K562 (cell line): ENCODE measurements around the gene CRYZL1. TPM values are rescaled to one million over a fixed set of nuclear protein-coding genes. Genes with fewer than 3 reads are reported as not detected.

Source experiments
- ARNT ChIP-seq, 2 experiments: fragments of 450-650 bp; IDR thresholded peaks; 2 replicates each; pipeline ENCODE4 v1.6.1; 2016; ENCODE audit warnings: mild to moderate bottlenecking in 1 of 2
- EP300 ChIP-seq: IDR thresholded peaks from 2 replicates; pipeline ENCODE4 v1.6.1; 2012; ENCODE audit warnings: low read length, improper control_type of control experiment
- ETV1 ChIP-seq: fragments of 450-650 bp; conservative IDR thresholded peaks from 2 replicates; pipeline ENCODE4 v1.6.1; 2016; ENCODE audit warnings: missing genetic modification characterization, control low read depth, low read depth, missing compliant biosample characterization
- ETV6 ChIP-seq, 3 experiments: fragments of 150-350 bp in 1 of 3; sonication (generic) in 1 of 3; formaldehyde crosslinking in 1 of 3; IDR thresholded peaks; 2 replicates each; pipeline versions ENCODE4 v1.6.1 to v1.8.0; 2014 to 2022; ENCODE audit warnings: borderline replicate concordance in 2 of 3, low read depth in 2 of 3, antibody characterized with exemption in 1 of 3, low read length in 1 of 3, mild to moderate bottlenecking in 1 of 3, missing genetic modification reagents in 1 of 3
- FOXJ3 ChIP-seq: sonication (generic); formaldehyde crosslinking; IDR thresholded peaks from 2 replicates; pipeline ENCODE4 v1.4.0; 2020; ENCODE audit warnings: mild to moderate bottlenecking, missing genetic modification reagents
- GMEB1 ChIP-seq: fragments of 250-450 bp; sonication (Bioruptor Pico); IDR thresholded peaks from 2 replicates; pipeline ENCODE4 v1.4.0; 2020; ENCODE audit warnings: mild to moderate bottlenecking
- GTF3C2 ChIP-seq: IDR thresholded peaks from 3 replicates; pipeline ENCODE4 v1.6.1; 2011; ENCODE audit warnings: borderline replicate concordance, mild to moderate bottlenecking, moderate library complexity; ENCODE audit not compliant: insufficient read length; ENCODE audit errors: extremely low read depth
- HDAC6 ChIP-seq: IDR thresholded peaks from 2 replicates; pipeline ENCODE4 v1.6.1; 2012; ENCODE audit warnings: low read depth, mild to moderate bottlenecking, control low read depth, inconsistent platforms, low read length, moderate library complexity
- HNRNPUL1 ChIP-seq: fragments of 200-400 bp; formaldehyde crosslinking; IDR thresholded peaks from 2 replicates; pipeline ENCODE4 v1.6.1; 2017; ENCODE audit warnings: low read length
- IRF1 ChIP-seq: sonication (generic); formaldehyde crosslinking; IDR thresholded peaks from 2 replicates; pipeline ENCODE4 v1.8.0; 2022; ENCODE audit warnings: missing genetic modification reagents, mild to moderate bottlenecking, borderline replicate concordance
- KDM4B ChIP-seq, 2 experiments: fragments of 450-650 bp in 1 of 2; sonication (generic) in 1 of 2; IDR thresholded peaks; 2 replicates each; pipeline ENCODE4 v1.6.1; 2016 to 2017; ENCODE audit warnings: borderline replicate concordance in 2 of 2, antibody characterized with exemption in 1 of 2, low read depth in 1 of 2, mild to moderate bottlenecking in 1 of 2
- KDM5B ChIP-seq: fragments of 200-600 bp; sonication (generic); IDR thresholded peaks from 2 replicates; pipeline ENCODE4 v1.6.1; 2012; ENCODE audit warnings: low read depth, mild to moderate bottlenecking, moderate library complexity, low read length, control low read depth, inconsistent platforms; ENCODE audit not compliant: insufficient replicate concordance
- MIER1 ChIP-seq: fragments of 450-650 bp; IDR thresholded peaks from 2 replicates; pipeline ENCODE4 v1.6.1; 2016; ENCODE audit warnings: antibody characterized with exemption, mild to moderate bottlenecking, low read depth
- POLR2A ChIP-seq: fragments of 450-650 bp; conservative IDR thresholded peaks from 2 replicates; pipeline ENCODE4 v1.6.1; 2016
- POLR2G ChIP-seq: fragments of 200-400 bp; formaldehyde crosslinking; IDR thresholded peaks from 2 replicates; pipeline ENCODE4 v1.6.1; 2017; ENCODE audit warnings: low read depth, mild to moderate bottlenecking, antibody characterized with exemption, low read length, moderate library complexity
- POLR2H ChIP-seq: IDR thresholded peaks from 2 replicates; pipeline ENCODE4 v1.6.1; 2016; ENCODE audit warnings: missing genetic modification characterization, low read depth, mild to moderate bottlenecking, control low read depth, missing compliant biosample characterization, moderate library complexity
- PRMT5 ChIP-seq: sonication (generic); formaldehyde crosslinking; IDR thresholded peaks from 2 replicates; pipeline ENCODE4 v1.5.0; 2020; ENCODE audit warnings: missing genetic modification reagents
- SPI1 ChIP-seq: IDR thresholded peaks from 2 replicates; pipeline ENCODE4 v1.6.1; 2011; ENCODE audit warnings: low read depth, low read length, control low read depth, borderline replicate concordance
- ZBTB33 ChIP-seq: sonication (generic); formaldehyde crosslinking; IDR thresholded peaks from 2 replicates; pipeline ENCODE4 v1.8.1; 2023; ENCODE audit warnings: mild to moderate bottlenecking, missing genetic modification reagents
- ZBTB7A ChIP-seq: IDR thresholded peaks from 2 replicates; pipeline ENCODE4 v1.6.1; 2011; ENCODE audit warnings: low read depth, mild to moderate bottlenecking, low read length, moderate library complexity, borderline replicate concordance; ENCODE audit not compliant: control insufficient read depth
- polyA plus RNA-seq, 8 experiments: library from polyadenylated mRNA; depleted of rRNA in 4 of 8; stranded (reverse) in 5 of 8; unstranded in 3 of 8; fragments of >200 nt; fragmentation: Nextera tagmentation in 2 of 8; fragmentation: Illumina TruSeq in 1 of 8; extraction: Ambion mirVana in 2 of 8; extraction: Trizol in 1 of 8; gene quantifications; 2 replicates each; pipeline versions ENCODE4 v1.2.1 to v1.2.3, GENCODE V29; 2011 to 2014; ENCODE audit warnings: inconsistent platforms in 1 of 8, missing spikeins in 1 of 8
- total RNA-seq, 7 experiments: library from RNA; depleted of rRNA in 6 of 7; stranded (reverse); fragments of >200 nt in 6 of 7; fragmentation: Illumina TruSeq in 2 of 7; extraction: Trizol in 2 of 7; gene quantifications; 2 replicates each; pipeline versions ENCODE4 v1.2.1 to v1.2.3, GENCODE V29; 2011 to 2021; ENCODE audit warnings: low replicate concordance in 1 of 7

The CRYZL1 gene
- total and polyA plus RNA-seq, 9 of the 15 experiments (the other 6 are each of a cell fraction or from before 2014, with no cell fraction given) = 19.9 to 98.2 (median 39.2) TPM

- no peak for TF ChIP-seq GMEB1 (CRISPR knock-in tag)
- no peak for TF ChIP-seq ZBTB7A
- TF ChIP-seq IRF1 (CRISPR knock-in tag) = 0 out of 2 replicates have a peak, but pooled peaks have one; percentile 62
- TF ChIP-seq POLR2H (tag) = no peak
- TF ChIP-seq HNRNPUL1 = no peak
- no peak for TF ChIP-seq ETV6 (IDR thresholded peaks at IDR 0.05; ENCODE audit: borderline replicate concordance in 1 of 2, low read depth in 2 of 2, low read length in 1 of 2)
- 0 out of 2 replicates have a peak, but pooled peaks have one; percentile 64 for TF ChIP-seq ETV6 (CRISPR knock-in tag; IDR thresholded peaks at IDR 0.05; ENCODE audit: borderline replicate concordance)
- no peak for TF ChIP-seq ZBTB33 (CRISPR knock-in tag)
- no peak for TF ChIP-seq FOXJ3 (CRISPR knock-in tag)
- TF ChIP-seq KDM4B (IDR thresholded peaks at IDR 0.05; ENCODE audit: borderline replicate concordance in 2 of 2, low read depth in 1 of 2) = no peak
- TF ChIP-seq MIER1 = no peak
- TF ChIP-seq ETV1 (tag) = peak; percentile 65
- no peak for TF ChIP-seq POLR2A
- TF ChIP-seq KDM5B = no peak
- TF ChIP-seq POLR2G = no peak
- no peak for TF ChIP-seq SPI1
- 0 out of 4 replicates have a peak, but pooled peaks of 1 of the 2 experiments have one; percentile 11 for TF ChIP-seq ARNT (IDR thresholded peaks at IDR 0.05)
- TF ChIP-seq GTF3C2 = no peak
- TF ChIP-seq HDAC6 = no peak
- peak; percentile 38; the same call in 1 of the 2 replicates for TF ChIP-seq EP300
- TF ChIP-seq PRMT5 (CRISPR knock-in tag) = no peak
Measured at GRCh38 chr21:33543505-33544129, 97.9 kb downstream of the CRYZL1 start (continued).
